ENCODE results near the gene TIMM44. TPM values are rescaled to one million over a fixed set of nuclear protein-coding genes. Genes with fewer than 3 reads are reported as not detected.

Gene TIMM44
- total and polyA plus RNA-seq, 2 donors (not counting 3 experiments of a cell fraction or from before 2014, with no cell fraction given): 61.5 to 64.3 TPM

Other genes starting within 250 kb of the TIMM44 start
- gene FCER2, start 241.5 kb downstream of the TIMM44 start, total RNA-seq: not detected in 2 replicates
- not detected in 2 replicates for gene FCER2, start 241.5 kb downstream of the TIMM44 start, polyA plus RNA-seq
- gene CLEC4G, start 211.6 kb downstream of the TIMM44 start, total RNA-seq: not detected in 2 replicates
- not detected in 2 replicates for gene CLEC4G, start 211.6 kb downstream of the TIMM44 start, polyA plus RNA-seq
- not detected in 2 replicates for gene CD209, start 196.1 kb downstream of the TIMM44 start, total RNA-seq
- not detected in 2 replicates for gene CD209, start 196.1 kb downstream of the TIMM44 start, polyA plus RNA-seq
- gene CLEC4M, start 180.4 kb downstream of the TIMM44 start, total RNA-seq: 0.23 and 0.46 TPM in 2 replicates
- gene CLEC4M, start 180.4 kb downstream of the TIMM44 start, polyA plus RNA-seq: 1.0 and 1.1 TPM in 2 replicates
- 13.5 and 18.3 TPM in 2 replicates for gene EVI5L, start 113.4 kb downstream of the TIMM44 start, total RNA-seq
- 11.9 and 15.8 TPM in 2 replicates for gene EVI5L, start 113.4 kb downstream of the TIMM44 start, polyA plus RNA-seq
- gene PRR36, start 69.3 kb downstream of the TIMM44 start, total RNA-seq: not detected in 2 replicates
- gene PRR36, start 69.3 kb downstream of the TIMM44 start, polyA plus RNA-seq: 0.05 TPM in 1 of 2 replicates, not detected in the other
- 1.6 and 1.8 TPM in 2 replicates for gene LRRC8E, start 55.2 kb downstream of the TIMM44 start, total RNA-seq
- gene LRRC8E, start 55.2 kb downstream of the TIMM44 start, polyA plus RNA-seq: 1.1 and 1.3 TPM in 2 replicates
- gene MAP2K7, start 39.8 kb downstream of the TIMM44 start, total RNA-seq: 31.6 and 36.0 TPM in 2 replicates
- 13.8 and 14.0 TPM in 2 replicates for gene MAP2K7, start 39.8 kb downstream of the TIMM44 start, polyA plus RNA-seq
- 1.2 TPM in 1 of 2 replicates, not detected in the other for gene TGFBR3L, start 28.8 kb downstream of the TIMM44 start, total RNA-seq
- gene TGFBR3L, start 28.8 kb downstream of the TIMM44 start, polyA plus RNA-seq: 0.35 and 0.81 TPM in 2 replicates
- gene SNAPC2, start 23.3 kb downstream of the TIMM44 start, total RNA-seq: 23.7 and 29.2 TPM in 2 replicates
- 25.8 and 33.0 TPM in 2 replicates for gene SNAPC2, start 23.3 kb downstream of the TIMM44 start, polyA plus RNA-seq
- 27.6 and 31.1 TPM in 2 replicates for gene CTXN1, start 17.5 kb downstream of the TIMM44 start, total RNA-seq
- gene CTXN1, start 17.5 kb downstream of the TIMM44 start, polyA plus RNA-seq: 16.0 and 25.6 TPM in 2 replicates
- gene ELAVL1, start 62.0 kb upstream of the TIMM44 start, total RNA-seq: 124 and 134 TPM in 2 replicates
- gene ELAVL1, start 62.0 kb upstream of the TIMM44 start, polyA plus RNA-seq: 40.6 and 46.8 TPM in 2 replicates
- not detected in 2 replicates for gene CCL25, start 109.1 kb upstream of the TIMM44 start, total RNA-seq
- not detected in 2 replicates for gene CCL25, start 109.1 kb upstream of the TIMM44 start, polyA plus RNA-seq
- gene FBN3, start 205.9 kb upstream of the TIMM44 start, total RNA-seq: not detected in 2 replicates
- not detected in 2 replicates for gene FBN3, start 205.9 kb upstream of the TIMM44 start, polyA plus RNA-seq